ENCODE data around the gene CTLA4. TPM values are rescaled to one million over a fixed set of nuclear protein-coding genes. Genes with fewer than 3 reads are reported as not detected.

CTLA4 gene
- total RNA-seq (2013; cell fraction: nucleolus; rRNA removed): not detected in 2 replicates
- total RNA-seq (2014; rRNA removed): not detected in 2 replicates
- not detected in 2 replicates for total RNA-seq (2014; rRNA removed; fragmentation: Illumina TruSeq; extraction: Trizol)
- 0.29 TPM in 1 of 2 replicates, not detected in the other for total RNA-seq (2021)
- not detected for polyA plus RNA-seq (2011; ENCODE audit: low read depth)
- not detected in 2 replicates for polyA plus RNA-seq (2011; rRNA removed)
- not detected in 2 replicates for polyA plus RNA-seq (2011; cell fraction: cytosol; rRNA removed)
- not detected in 2 replicates for polyA plus RNA-seq (2011; cell fraction: nucleus; rRNA removed)
- polyA plus RNA-seq (2012): not detected in 2 replicates
- polyA plus RNA-seq (2014; fragmentation: Illumina TruSeq; extraction: Trizol): not detected in 2 replicates
- polyA plus RNA-seq (2014; fragmentation: Nextera tagmentation; extraction: Ambion mirVana): not detected
- polyA plus RNA-seq (2014; rRNA removed): not detected in 2 replicates
- polyA plus RNA-seq (2016; fragmentation: Nextera tagmentation; extraction: Ambion mirVana): not detected
- polyA minus RNA-seq (2011; rRNA and poly(A)+ RNA removed): not detected in 2 replicates
- not detected in 2 replicates for polyA minus RNA-seq (2011; cell fraction: cytosol; rRNA and poly(A)+ RNA removed)
- polyA minus RNA-seq (2011; cell fraction: nucleus; rRNA and poly(A)+ RNA removed): not detected in 2 replicates
- Bru-seq, nascent RNA: percentile 15 among the genes with signal in this experiment
- not detected for BruChase-seq, experiment 1, labeled RNA remaining after a 6-hour chase
- BruChase-seq, experiment 2, labeled RNA remaining after a 2-hour chase: not detected
- long read RNA-seq, experiment 1: 0 reads
- long read RNA-seq, experiment 2: 0 reads

DNA sequence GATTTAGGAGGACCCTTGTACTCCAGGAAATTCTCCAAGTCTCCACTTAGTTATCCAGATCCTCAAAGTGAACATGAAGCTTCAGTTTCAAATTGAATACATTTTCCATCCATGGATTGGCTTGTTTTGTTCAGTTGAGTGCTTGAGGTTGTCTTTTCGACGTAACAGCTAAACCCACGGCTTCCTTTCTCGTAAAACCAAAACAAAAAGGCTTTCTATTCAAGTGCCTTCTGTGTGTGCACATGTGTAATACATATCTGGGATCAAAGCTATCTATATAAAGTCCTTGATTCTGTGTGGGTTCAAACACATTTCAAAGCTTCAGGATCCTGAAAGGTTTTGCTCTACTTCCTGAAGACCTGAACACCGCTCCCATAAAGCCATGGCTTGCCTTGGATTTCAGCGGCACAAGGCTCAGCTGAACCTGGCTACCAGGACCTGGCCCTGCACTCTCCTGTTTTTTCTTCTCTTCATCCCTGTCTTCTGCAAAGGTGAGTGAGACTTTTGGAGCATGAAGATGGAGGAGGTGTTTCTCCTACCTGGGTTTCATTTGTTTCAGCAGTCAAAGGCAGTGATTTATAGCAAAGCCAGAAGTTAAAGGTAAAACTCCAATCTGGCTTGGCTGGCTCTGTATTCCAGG, at the start of gene CTLA4:
CTLA4 (plus strand) TSS at position 211 of the 640 bp plus-strand sequence; CDS start at position 383, 172 bp downstream.
- RAD21 ChIA-PET (ENCODE audit: unreplicated experiment): no interaction called here
- Histone ChIP-seq H3K4me1 (ENCODE audit: control insufficient read depth, insufficient read depth, low read length) (peaks cover 13% of the 10 kb centered on the region), H2AFZ (ENCODE audit: control insufficient read depth, low read depth, low read length) (no peak within 1 kb of the TSS), H3K4me2 (ENCODE audit: control insufficient read depth, insufficient read depth) (no peak within 1 kb of the TSS), H3K27ac (ENCODE audit: control insufficient read depth, insufficient read depth) (no peak within 1 kb of the TSS), H3K4me3 (no peak within 1 kb of the TSS), H3K79me2 (ENCODE audit: control insufficient read depth, insufficient read depth, low read length) (no peaks in the 10 kb centered on the region), H3K9ac (ENCODE audit: control insufficient read depth, insufficient read depth, low read length) (no peak within 1 kb of the TSS), H3K9me3 (replicated peaks; ENCODE audit: control insufficient read depth, insufficient read depth, low read length) (no peaks in the 10 kb centered on the region; the same call in 2 of the 3 replicates), H3K27me3 (replicated peaks in 1 of 2; ENCODE audit: control insufficient read depth in 2 of 2, insufficient read depth in 2 of 2, low read length in 1 of 2) (peaks cover 0 to 20% of the 10 kb centered on the region in 2 experiments; a peak in 3 of 4 replicates), H3K36me3 (ENCODE audit: control insufficient read depth in 2 of 2, insufficient read depth in 2 of 2, low read length in 1 of 2) (no peaks in the 10 kb centered on the region), H4K20me1 (ENCODE audit: control insufficient read depth, insufficient read depth) (no peaks in the 10 kb centered on the region; the same call in 1 of the 2 replicates)
- in situ Hi-C loops (cut with MboI): no loop called here
- intact Hi-C loops (cut with micrococcal nuclease; ENCODE audit: unreplicated experiment): no loop called here
- FAIRE-seq (no peak), ATAC-seq (no peak), DNase-seq (ENCODE audit: low read depth, low spot score) (no peak)
- 15% methylated on average over 6 of the region's 6 CpGs for WGBS (ENCODE audit: insufficient coverage, insufficient replicate concordance, low lambda C conversion rate, missing lambda C conversion rate)
- no TSS peak for BruUV-seq (replicated peaks)
- SMC1A ChIA-PET (ENCODE audit: uncharacterized antibody, unreplicated experiment): interaction anchor here (2.7 kb wide), 1 partner anchor 11 kb away, joined by 6 read pairs; no protein-coding TSS in a partner anchor
- POLR2A ChIA-PET: no interaction called here
- CTCF ChIA-PET: interaction anchor here (1.1 kb wide), 1 partner anchor 8 kb away, joined by 5 read pairs; no protein-coding TSS in a partner anchor
- TF ChIP-seq, protein P1, sequence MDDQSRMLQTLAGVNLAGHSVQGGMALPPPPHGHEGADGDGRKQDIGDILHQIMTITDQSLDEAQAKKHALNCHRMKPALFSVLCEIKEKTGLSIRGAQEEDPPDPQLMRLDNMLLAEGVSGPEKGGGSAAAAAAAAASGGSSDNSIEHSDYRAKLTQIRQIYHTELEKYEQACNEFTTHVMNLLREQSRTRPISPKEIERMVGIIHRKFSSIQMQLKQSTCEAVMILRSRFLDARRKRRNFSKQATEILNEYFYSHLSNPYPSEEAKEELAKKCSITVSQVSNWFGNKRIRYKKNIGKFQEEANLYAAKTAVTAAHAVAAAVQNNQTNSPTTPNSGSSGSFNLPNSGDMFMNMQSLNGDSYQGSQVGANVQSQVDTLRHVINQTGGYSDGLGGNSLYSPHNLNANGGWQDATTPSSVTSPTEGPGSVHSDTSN (IDR thresholded peaks at IDR 0.05; ENCODE audit: insufficient replicate concordance, low read depth, low read length): no peak
- TF ChIP-seq IKZF1 (conservative IDR thresholded peaks at IDR 0.05) (no peak), SMC3 (IDR thresholded peaks at IDR 0.05; ENCODE audit: borderline replicate concordance, low read length) (no peak), POU2F2 (IDR thresholded peaks at IDR 0.05; ENCODE audit: borderline replicate concordance, low read depth, low read length) (no peak), POLR2A (IDR thresholded peaks at IDR 0.05; ENCODE audit: low read depth, low read length) (no peak), CBX3 (IDR thresholded peaks at IDR 0.05; ENCODE audit: borderline replicate concordance, low read depth) (no peak), HDGF (IDR thresholded peaks at IDR 0.05) (no peak), NRF1 (conservative IDR thresholded peaks at IDR 0.05; ENCODE audit: low read depth, low read length) (no peak), BCL11A (IDR thresholded peaks at IDR 0.05; ENCODE audit: low read depth, low read length) (no peak), RCOR1 (conservative IDR thresholded peaks at IDR 0.05; ENCODE audit: low read depth, low read length) (no peak), EZH2 (IDR thresholded peaks at IDR 0.05; ENCODE audit: borderline replicate concordance, control insufficient read depth, low read depth, low read length) (no peak), STAT1 (conservative IDR thresholded peaks at IDR 0.05) (no peak), NFIC (IDR thresholded peaks at IDR 0.05; ENCODE audit: low read depth, low read length) (no peak)
- TF ChIP-seq, protein P2, sequence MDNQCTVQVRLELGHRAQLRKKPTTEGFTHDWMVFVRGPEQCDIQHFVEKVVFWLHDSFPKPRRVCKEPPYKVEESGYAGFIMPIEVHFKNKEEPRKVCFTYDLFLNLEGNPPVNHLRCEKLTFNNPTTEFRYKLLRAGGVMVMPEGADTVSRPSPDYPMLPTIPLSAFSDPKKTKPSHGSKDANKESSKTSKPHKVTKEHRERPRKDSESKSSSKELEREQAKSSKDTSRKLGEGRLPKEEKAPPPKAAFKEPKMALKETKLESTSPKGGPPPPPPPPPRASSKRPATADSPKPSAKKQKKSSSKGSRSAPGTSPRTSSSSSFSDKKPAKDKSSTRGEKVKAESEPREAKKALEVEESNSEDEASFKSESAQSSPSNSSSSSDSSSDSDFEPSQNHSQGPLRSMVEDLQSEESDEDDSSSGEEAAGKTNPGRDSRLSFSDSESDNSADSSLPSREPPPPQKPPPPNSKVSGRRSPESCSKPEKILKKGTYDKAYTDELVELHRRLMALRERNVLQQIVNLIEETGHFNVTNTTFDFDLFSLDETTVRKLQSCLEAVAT (IDR thresholded peaks at IDR 0.05): no peak
